Activated CD4-positive, alpha-beta T cell treated with anti-CD3 and anti-CD28 coated beads, Interleukin-10, Interleukin-2, amounts not matched to agents 100 ng/mL and 50 ng/mL, durations not matched to agents 16 hours and 8 hours (primary cell): ENCODE data around the gene ANTXR1.

ENCODE experiments used
- DNase-seq: peaks from one replicate; pipeline ENCODE4 v3.0.0-alpha.2; 2020

Gene ANTXR1

DNA sequence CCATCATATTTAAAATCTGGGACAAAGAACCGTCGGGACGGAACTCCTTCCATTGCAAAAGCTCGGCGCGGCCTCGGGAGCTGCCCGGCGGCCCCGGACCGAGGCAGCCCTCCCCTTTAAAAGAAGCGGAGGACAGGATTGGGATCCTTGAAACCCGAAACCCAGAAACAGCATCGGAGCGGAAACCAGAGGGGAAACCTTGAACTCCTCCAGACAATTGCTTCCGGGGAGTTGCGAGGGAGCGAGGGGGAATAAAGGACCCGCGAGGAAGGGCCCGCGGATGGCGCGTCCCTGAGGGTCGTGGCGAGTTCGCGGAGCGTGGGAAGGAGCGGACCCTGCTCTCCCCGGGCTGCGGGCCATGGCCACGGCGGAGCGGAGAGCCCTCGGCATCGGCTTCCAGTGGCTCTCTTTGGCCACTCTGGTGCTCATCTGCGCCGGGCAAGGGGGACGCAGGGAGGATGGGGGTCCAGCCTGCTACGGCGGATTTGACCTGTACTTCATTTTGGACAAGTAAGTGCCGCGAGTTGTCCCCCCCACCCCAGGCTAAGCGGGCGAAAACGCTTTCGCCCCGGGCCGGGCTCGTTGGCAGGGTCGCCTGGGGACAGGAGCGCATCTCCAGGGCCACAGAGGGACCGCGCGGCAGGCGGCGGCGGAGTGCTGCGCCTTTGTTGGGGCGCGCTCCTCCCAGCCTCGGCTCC, at the start of gene ANTXR1:
Gene ANTXR1, plus strand, starts transcription at position 38 of the 698 bp plus-strand sequence. Its CDS starts 321 bp downstream, at position 359.
- DNase-seq, result no peak

DNA sequence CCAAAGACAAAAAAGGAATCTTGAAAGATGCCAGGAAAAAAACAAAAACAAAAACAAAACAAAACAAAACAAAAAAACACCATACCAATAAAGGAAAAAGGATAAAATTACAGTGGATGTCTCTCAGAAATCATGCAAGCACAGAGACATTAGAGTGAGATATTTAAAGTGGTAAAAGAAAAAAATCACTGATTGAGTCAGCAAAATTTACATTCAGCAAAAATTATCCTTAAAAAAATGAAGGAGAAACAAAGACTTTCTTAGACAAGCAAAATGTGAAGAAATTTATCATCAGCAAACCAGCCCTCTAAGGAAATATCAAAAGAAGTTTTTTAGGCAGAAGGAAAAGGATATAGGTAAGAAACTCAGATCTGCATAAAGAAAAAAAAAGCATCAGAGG, 48.7 kb upstream of the ANTXR1 start:
- no peak for DNase-seq

DNA sequence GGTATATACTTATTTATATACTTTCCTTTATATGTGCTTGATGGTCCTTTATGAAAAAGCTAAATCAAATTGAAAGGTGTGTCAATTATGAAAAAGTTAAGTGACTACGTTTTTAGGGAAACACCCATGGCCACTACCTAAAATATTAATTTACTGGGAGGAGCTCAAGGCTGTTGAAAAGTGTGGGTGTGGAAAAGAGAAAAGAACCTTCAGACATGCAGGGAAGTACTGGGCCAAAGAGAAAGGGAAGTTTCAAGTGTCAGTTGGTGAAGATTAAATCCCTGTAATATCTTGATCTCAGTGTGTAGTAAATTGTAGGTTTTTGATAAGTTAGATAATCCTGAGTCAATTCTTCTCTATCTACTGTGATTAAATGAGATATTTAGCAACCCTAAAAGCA, 44.8 kb upstream of the ANTXR1 start:
- DNase-seq, result no peak

DNA sequence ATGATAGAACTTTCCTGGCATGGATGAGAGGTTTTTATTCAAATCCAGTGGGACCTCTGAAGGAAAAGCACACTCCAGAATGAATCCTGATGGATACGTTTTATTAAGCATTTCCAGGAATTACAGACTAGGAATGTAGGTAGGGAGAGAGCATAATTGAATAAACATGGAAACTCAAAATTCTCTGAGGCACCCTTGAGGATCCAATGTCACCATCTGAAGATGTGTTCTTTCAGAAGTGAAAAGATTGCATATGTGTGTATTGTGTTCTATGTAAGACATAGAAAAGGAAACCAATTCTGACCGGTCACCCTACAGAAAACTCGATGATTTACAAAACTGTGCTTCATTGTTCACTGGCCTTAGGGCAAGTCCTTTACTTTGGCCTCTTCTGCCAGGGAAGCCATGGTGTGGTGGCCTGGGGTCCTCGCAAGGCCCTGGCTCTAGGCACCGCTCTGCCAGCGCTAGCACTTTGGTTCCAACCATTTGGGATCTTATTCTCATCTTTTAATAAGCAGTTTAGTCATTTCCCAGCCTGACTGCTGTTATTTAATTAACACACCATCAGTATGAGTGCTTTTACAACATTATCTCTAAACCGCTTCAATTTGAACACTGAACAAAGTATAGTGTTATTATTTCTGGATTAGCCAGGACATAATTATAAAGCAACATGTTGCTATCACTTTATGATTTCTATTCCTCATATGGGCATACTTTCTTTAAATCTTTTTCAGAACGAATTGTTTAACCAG, 43.1 kb upstream of the ANTXR1 start:
- no peak for DNase-seq

DNA sequence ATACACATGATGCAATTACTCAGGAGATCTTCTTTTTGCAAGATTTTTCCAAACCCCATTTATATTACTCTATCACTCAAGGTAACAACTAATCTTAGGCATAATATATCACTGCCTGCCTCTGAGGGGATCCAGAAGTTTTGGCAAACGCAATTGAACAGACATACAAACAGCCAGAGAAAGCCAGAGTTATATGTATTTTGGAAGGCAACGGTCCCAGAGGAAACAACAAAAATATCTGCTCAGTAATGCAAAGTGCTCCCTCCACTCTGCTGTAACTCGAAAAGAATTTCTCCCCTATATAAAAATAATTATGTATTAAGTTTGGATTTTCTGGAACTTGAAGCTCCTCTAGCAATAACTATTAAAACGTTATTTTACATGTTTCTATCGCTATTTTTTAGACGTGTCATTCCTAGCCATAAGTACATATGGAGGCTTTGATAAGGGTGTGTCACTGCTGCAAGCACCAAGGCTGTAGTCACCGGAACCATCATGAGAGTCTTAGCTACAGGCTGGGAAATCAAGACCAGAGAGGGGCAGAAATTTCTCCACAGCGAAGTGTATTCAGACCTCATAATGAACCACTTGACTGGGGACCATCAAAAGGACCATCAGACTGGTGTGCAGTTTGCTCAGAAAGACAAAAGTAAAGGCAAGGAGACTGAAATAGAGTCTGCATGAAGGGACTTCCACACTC, 42.3 kb upstream of the ANTXR1 start:
- no peak for DNase-seq

DNA sequence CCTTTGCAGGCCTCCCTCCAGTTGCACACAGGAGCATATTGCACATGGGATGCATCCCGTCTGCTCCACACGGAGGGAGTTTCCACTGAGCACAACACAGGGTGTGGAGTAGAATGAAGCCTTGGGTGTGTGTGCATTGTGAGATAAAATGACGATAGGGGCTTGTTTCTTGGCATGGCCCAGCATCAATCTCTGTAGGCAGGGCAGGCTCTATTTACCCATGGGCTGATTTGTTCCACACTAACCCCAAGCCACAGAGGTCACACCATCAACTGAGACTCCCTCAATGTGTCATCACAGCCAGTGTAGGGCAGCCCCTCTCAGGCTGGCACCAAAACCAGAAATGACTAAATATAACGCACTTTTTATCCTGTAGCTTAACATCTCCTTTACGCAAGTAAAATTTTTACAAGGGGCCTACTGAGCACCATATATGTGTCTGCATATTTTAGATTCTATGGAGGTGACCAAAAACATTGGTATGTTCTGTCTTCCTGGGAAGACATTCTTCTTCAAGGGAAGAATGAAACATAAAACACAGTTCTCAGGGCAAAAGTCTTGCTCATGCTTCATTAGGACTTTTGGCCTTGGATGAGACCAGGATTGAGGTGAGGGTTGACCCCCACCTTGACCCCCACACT, 41.3 kb upstream of the ANTXR1 start:
- peak; percentile 34 for DNase-seq

DNA sequence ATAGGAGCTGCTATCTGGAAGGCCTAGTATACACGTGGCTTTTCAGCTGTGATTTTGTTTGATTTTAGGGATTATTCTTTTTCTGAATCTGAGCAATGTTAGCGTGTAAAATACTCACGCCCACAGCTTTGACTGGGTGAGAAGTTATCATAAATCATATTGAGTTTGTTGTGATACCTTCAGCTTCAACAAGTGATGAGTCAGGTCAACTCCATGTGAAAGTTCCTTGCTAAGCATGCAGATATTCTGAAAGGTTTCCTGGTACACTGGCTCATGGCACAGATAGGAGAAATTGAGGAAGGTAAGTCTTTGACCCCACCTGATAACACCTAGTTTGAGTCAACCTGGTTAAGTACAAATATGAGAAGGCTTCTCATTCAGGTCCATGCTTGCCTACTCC, 38.7 kb upstream of the ANTXR1 start, which contains the start of gene GKN1:
Gene GKN1, plus strand, starts transcription at position 386 of the 400 bp plus-strand sequence. CDS start 42 bp downstream, outside the sequence.
- DNase-seq, result no peak

DNA sequence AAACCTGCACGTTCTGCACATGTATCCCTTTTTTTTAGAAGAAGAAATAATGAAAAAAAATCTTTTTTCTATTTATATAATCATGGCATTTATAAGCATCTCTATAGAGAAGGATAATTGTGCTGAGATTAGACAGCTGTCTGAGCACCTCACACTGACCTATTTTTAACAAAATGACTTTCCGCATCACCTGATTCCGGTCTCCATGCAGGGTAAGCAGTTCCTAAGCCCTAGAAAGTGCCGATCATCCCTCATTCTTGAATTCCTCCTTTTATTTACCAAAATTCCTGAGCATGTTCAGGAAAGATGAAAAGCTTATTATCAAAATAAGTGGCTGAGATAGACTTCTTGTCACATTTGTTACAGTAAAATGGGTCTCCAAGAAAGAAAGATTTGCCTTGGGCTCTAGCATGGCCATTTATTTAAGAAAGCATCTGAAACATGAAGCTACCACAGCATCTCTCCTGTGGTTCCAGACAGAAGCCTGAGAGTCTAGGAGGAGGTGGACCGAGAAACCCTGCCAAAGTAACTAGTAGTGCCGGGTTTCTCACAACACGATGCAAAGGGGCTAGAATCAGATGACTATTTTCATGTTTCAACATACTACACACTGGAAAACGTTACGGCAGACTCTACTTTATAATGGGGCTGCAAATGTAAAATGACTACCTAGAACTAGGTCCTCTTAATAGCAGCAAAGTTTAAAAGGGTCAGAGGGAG, 37.9 kb upstream of the ANTXR1 start:
- no peak for DNase-seq

DNA sequence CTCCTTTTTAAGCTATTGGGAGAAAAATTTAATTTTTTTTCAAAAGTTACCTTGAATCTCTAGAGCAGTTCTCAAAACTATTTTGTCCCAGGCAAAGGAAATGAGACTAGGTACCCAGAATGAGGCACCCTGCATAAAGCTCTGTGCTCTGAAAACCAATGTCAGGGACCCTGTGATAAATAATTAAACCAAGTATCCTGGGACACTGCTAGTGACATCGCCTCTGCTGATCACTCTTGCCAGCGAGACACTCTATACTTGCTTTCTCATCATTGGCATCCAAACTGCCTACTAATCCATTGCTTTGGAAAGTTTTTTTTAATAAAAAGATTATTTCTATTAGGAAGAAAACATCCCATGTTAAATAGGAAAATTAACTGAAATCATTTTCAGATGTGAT, 37.1 kb upstream of the ANTXR1 start:
- no peak for DNase-seq

DNA sequence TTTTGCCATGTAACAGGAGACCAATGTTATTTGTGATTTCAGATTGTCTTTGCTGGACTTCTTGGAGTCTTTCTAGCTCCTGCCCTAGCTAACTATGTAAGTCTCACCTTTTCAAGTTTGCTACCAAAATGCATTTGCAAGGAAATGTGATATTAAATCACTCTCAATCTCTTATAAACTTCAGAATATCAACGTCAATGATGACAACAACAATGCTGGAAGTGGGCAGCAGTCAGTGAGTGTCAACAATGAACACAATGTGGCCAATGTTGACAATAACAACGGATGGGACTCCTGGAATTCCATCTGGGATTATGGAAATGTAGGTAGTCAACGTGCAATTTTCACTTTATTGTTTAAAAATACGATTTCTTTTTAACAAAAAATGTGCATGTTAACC, 35.5 kb upstream of the ANTXR1 start:
- no peak for DNase-seq

DNA sequence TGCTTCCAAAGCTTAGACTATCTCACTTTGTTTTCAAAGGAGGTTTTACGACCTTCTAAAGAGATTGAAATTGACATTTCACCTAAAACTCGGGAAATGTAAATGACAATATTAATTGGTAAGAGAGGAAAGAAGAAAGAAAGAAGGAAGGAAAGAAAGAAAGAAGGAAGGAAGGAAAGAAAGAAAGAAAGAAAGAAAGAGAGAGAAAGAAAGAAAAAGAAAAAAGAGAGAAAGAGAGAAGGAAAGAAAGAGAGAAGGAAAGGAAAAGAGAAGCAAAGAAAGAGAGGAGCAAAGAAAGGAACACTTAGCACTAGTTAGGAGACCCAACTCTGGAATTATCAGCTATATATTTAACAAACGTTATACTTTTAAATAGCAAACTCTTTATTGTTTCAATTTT, 34.9 kb upstream of the ANTXR1 start:
- DNase-seq, result no peak

DNA sequence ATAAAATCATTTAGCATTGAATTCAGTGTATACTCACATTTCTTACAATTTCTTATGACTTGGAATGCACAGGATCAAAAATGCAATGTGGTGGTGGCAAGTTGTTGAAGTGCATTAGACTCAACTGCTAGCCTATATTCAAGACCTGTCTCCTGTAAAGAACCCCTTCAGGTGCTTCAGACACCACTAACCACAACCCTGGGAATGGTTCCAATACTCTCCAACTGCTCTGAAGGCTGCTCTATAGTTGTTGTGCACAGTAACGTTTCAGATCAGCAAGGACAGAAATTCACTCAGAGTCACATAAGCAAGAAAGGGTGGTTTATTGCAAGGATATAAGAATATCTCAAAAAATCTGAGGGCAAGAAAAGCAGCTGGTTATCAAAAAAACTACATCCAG, 32.0 kb upstream of the ANTXR1 start:
- no peak for DNase-seq

DNA sequence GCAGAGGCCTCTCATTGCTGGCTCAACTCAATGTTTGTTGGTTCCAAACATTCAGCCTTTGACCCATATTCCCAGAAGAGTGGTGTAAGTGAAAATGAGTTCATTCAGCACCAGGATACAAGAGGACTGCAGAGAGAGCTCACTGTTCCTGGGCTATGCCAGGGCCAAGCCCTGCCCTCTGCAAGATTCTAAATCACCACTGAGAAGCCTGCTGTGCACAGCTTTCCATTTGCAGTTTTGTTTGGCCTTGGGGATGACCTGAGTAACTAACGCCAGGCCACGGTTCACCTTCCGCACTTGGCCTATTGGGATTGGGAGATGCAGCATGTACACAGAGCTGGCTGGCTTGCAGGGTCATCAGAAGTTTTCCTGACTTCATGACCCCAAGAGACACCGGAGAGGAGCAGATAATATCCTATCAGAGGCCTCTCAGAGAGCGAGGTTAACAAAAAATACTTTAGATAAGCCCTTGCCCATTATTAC, 25.9 kb upstream of the ANTXR1 start:
- no peak for DNase-seq

DNA sequence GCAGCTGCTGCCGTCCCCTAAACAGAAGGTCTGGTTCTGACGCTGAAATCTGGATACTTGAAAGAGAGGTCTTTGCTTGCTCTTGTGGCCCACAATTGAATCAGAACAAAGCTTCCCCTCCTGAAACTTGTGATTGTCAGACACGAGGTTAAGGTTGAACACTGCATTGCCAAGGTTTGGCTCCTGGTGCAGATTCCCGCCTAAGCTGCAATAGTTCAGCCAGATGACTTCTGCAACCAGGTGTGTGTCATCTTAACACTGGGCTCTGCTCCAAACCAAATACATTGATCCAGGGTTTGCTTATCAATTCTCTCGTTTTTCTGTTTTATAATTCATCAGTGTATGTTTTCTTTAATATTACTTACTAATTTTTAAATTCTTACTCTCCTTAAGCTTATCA, 23.9 kb upstream of the ANTXR1 start:
- DNase-seq, result no peak

DNA sequence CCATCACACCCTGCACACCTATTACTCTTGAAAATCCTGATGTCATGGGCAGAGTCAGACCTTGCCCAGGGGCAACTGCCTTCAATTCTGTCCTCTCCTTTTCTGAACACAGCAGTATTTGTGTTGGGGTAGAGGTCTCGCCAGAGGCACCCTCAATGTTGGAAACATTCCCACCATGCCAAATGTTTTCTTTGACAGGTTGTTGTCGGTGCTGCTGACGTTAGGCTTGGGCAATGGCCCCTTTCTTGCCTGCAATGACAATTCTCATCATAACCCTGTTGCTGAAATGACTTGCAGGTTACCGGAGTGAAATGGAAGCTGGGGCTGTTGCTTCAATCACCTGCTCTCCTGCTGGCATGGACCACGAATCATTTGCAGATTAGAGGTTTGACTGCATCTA, 20.6 kb upstream of the ANTXR1 start:
- DNase-seq, result no peak

DNA sequence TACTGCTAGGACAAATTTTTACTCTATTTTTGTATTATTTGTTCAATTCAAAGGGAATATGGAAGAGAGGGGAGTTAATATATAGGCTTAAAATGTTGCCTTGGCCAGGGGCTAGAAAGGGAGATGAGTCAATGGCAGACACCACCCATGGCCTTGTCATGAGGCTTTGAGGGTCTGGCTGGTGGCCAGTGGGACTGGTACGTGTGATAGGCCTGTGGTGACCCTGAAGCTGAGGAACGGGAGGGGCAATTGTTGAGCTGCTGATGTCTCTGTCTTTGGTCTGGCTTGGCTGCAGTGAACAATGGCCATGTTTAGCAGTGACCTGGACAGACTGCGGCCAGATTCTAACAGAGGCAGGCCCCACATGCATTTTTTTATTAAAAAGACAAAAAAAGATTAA, 20.0 kb upstream of the ANTXR1 start:
- no peak for DNase-seq

DNA sequence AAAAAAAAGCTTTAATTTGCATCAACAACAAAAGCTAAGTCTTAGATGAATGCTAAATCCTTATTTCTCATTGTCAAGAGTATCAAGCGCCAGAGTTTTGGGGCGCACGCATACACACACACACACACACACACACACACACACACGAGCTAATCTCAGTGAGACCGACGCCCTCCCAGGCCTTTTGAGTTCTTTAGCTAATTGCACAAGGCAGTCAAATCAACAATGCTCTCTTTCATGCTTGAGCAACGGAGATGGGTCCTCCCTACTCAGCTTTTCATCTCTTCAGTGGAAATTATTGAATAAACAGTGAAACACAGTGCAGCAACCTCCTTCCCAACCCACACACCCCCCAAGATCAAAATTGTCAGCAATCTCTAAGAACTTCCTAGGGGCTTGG, 19.3 kb upstream of the ANTXR1 start:
- DNase-seq, result no peak

DNA sequence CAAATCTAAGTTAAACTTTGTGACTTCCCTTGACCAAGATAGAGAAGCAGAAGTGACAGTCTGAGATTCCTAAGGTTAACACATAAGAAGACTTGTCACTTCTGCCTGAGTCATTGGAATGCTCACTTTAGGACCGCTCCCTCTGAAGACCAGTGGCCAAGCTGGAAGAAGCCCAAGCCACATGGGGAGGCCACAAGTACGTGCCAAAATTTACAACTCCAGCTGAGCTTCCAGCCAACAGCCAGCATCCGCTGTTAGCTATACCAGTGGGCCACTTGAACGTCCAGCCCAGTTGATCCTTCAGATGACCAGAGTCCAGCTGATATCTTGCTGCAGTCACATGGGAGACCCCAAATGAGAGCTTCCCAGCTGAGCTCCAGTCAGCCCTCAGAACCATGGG, 18.1 kb upstream of the ANTXR1 start:
- DNase-seq, result no peak

DNA sequence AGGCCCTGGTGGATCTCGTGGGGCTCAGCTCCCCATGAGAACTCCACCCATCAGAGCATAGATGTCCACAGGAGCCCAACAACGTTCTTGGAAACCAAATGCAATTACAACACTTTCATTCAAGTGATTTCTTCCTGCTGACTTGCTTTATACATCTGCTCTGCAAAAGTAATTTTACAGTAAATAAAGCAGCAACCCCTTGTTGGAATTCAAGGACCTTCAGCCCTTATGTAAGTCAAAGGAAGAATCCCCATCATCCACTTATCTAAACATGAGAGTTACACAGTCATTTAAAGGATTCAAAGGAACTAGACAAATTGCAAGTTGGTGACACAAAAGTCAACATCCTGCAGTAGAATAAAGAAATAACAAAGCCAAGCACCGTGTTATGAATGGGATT, 17.1 kb upstream of the ANTXR1 start:
- DNase-seq, result no peak

DNA sequence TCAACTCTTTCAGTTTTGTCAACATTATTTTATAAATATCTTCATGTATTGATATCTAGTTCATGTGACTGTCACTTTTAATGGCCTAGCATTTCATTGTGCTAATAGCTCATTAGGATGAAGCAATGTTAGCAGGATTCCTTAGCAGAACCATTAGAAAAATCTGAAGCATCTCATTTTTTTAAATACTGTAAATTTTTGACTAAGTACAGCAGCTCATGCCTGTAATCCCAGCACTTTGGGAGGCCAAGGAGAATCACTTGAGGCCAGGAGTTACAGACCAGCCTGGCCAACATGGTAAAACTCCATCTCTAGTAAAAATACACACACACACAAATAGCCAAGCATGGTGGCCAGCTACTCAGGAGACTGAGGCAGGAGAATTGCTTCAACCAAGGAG, 15.6 kb upstream of the ANTXR1 start:
- DNase-seq, result no peak

DNA sequence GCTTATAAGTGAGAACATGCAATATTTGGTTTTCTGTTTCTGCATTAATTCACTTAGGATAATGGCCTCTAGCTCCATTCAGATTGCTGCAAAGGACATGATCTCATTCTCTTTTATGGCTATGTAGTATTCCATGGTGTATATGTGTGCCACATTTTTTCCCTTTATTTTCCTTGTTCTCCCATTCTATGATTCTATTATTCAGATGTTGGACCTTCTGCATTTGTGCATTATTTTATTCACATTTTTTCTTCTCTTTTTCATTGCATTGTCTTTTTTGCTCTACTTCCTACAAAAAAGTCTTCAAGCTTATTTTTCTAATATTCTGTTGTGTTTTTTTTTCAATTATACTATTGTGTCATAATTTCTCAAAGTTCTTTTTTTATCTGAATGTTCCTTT, 11.1 kb upstream of the ANTXR1 start:
- no peak for DNase-seq

DNA sequence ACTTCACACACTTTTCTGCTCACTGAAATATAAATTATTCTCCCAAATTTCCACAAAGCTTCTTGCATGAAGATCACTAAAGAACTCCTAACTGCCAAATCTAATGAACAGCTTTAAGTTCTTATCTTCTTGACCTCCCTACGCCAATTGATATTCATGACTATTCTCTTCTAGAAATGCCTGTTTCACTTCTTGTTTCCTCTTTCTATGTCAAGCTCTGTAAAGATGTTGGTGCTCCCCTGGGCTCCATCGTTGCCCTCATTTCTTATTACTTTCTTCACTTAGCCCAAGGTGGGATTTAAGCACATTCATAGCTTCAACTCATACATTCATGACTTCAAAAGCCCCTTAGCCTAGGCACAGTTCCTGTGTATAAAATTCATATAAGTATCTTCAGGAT, 9.2 kb upstream of the ANTXR1 start:
- DNase-seq, result no peak

DNA sequence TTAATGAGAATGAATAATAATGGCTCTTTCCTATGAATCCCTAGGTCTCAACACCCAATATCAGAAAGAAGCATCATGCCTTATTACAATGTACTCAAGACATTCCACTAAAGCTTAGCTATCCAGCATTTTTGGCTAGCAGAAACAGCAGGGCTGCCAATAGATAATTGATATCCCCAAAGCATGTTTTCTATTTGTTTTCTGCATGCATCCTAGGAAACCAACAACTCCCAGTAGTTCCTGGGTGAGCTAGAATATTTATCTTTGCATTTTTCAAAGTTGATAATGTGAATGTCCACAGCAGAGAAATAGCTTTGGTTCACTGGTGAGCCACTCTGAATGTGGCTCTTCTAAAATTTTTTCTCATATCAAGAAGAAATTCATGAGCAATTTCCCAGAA, 5.8 kb upstream of the ANTXR1 start:
- no peak for DNase-seq
